Measurements from ENCODE around the gene TBC1D20. TPM values are rescaled to one million over a fixed set of nuclear protein-coding genes. Genes with fewer than 3 reads are reported as not detected.
A peak's percentile ranks its signal among the peaks of the same experiment; 100 is the strongest.

Gene TBC1D20
- total and polyA plus RNA-seq, 2 donors (not counting 3 experiments of a cell fraction or from before 2014, with no cell fraction given), result 34.3 to 36.1 TPM

DNA sequence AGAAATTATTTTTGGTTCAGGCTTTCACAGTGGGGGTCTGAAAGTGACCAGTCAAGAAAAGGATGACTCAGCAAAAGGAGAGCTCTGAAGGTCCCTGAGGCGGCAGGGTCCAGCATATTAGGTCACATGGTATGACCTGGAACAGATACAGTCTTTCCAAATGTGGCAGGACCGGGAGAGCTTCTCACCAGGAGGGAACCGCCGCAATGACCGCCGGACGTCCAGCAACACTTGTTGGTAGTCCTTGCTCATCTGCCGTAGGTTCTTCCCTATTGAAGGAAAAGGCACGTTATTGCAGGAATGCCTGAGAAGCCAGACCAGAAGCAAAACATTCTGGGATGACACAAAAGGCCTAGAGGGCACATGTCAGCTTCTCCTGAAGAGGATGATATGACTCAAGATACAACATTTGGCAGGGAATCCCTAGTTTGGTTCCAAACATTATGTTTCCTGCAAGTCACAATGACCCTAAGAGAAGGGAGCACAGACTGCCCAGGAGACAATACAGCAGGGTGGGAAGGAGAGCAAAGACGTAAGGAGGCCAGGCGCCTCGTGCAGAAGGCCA, 17.4 kb downstream of the TBC1D20 start:
- H3K79me2 ChIP-seq (ENCODE audit: control insufficient read depth, insufficient read depth, low read length), result peaks cover 28% of the 10 kb centered on the region
- peaks cover 6% of the 10 kb centered on the region for H3K4me1 ChIP-seq (ENCODE audit: control insufficient read depth, extremely low read depth, insufficient read depth, low read length)
- TF ChIP-seq EZH2 (IDR thresholded peaks at IDR 0.05; ENCODE audit: borderline replicate concordance, low read depth, low read length, severe bottlenecking) (no peak), MYC (IDR thresholded peaks at IDR 0.05; ENCODE audit: low read depth, low read length) (no peak), POLR2A (IDR thresholded peaks at IDR 0.05; ENCODE audit: low read depth, low read length) (no peak), FOS (IDR thresholded peaks at IDR 0.05; ENCODE audit: borderline replicate concordance, insufficient read depth, low read length) (no peak), JUN (IDR thresholded peaks at IDR 0.05; ENCODE audit: borderline replicate concordance, insufficient read depth, insufficient read length, low read depth) (no peak), MAX (IDR thresholded peaks at IDR 0.05; ENCODE audit: insufficient read depth, insufficient read length) (no peak), GATA2 (IDR thresholded peaks at IDR 0.05; ENCODE audit: insufficient read depth, insufficient read length, low read depth, low read length) (no peak), POLR2AphosphoS5 (IDR thresholded peaks at IDR 0.05; ENCODE audit: insufficient read depth, low read depth, low read length) (no peak)
- TF ChIP-seq, protein P1, sequence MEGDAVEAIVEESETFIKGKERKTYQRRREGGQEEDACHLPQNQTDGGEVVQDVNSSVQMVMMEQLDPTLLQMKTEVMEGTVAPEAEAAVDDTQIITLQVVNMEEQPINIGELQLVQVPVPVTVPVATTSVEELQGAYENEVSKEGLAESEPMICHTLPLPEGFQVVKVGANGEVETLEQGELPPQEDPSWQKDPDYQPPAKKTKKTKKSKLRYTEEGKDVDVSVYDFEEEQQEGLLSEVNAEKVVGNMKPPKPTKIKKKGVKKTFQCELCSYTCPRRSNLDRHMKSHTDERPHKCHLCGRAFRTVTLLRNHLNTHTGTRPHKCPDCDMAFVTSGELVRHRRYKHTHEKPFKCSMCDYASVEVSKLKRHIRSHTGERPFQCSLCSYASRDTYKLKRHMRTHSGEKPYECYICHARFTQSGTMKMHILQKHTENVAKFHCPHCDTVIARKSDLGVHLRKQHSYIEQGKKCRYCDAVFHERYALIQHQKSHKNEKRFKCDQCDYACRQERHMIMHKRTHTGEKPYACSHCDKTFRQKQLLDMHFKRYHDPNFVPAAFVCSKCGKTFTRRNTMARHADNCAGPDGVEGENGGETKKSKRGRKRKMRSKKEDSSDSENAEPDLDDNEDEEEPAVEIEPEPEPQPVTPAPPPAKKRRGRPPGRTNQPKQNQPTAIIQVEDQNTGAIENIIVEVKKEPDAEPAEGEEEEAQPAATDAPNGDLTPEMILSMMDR (IDR thresholded peaks at IDR 0.05; ENCODE audit: extremely low read depth in 1 of 2, insufficient read depth in 1 of 2, low read depth in 1 of 2, low read length in 2 of 2), result no peak
- intact Hi-C loops (cut with micrococcal nuclease), result no loop called here
- no peak overlapping the region for H3K4me3 ChIP-seq (replicated peaks in 1 of 3; ENCODE audit: insufficient read depth in 1 of 3, low read depth in 1 of 3, low read length in 3 of 3)
- no peak overlapping the region for H3K4me2 ChIP-seq (ENCODE audit: insufficient read depth, low read length)
- no peak overlapping the region for H3K9ac ChIP-seq (replicated peaks; ENCODE audit: extremely low read depth, insufficient read depth, low read length)
- no peaks in the 10 kb centered on the region for H4K20me1 ChIP-seq (replicated peaks; ENCODE audit: control insufficient read depth, extremely low read depth, insufficient read depth, low read length)
- no peak overlapping the region for H2AFZ ChIP-seq (ENCODE audit: low read depth, low read length)
- peaks cover 13 to 22% of the 10 kb centered on the region in 2 experiments for H3K36me3 ChIP-seq (ENCODE audit: control insufficient read depth in 2 of 2, extremely low read depth in 1 of 2, insufficient read depth in 2 of 2, low read length in 2 of 2)
- dilution Hi-C loops (cut with MboI; ENCODE audit: extremely low pct_ligation_motif_present, low sequenced_read_pairs), result no loop called here
- H3K9me3 ChIP-seq (replicated peaks; ENCODE audit: control insufficient read depth, insufficient read depth, low read length), result no peaks in the 10 kb centered on the region
- no peaks in the 10 kb centered on the region for H3K27me3 ChIP-seq (ENCODE audit: control insufficient read depth in 2 of 2, insufficient read depth in 2 of 2, low read length in 2 of 2)
- no peak overlapping the region for H3K27ac ChIP-seq (ENCODE audit: insufficient read depth, low read depth, low read length)
- FAIRE-seq (peak; percentile 15), DNase-seq (ENCODE audit: low read depth, low spot score) (peak; percentile 42)
- BruUV-seq (replicated peaks), result no TSS peak
- ChIA-PET CTCF (interaction anchor here (1.0 to 2.2 kb wide), 4 partner anchors 13 to 35 kb away, joined by 4 to 15 read pairs (median 6); no protein-coding TSS in a partner anchor), POLR2A (no interaction called here)
- no peaks in the 10 kb centered on the region for H3K9me1 ChIP-seq (replicated peaks; ENCODE audit: control insufficient read depth, extremely low read depth, insufficient read depth, low read length)
